ENCODE data around the gene CPSF3. TPM values are rescaled to one million over a fixed set of nuclear protein-coding genes. Genes with fewer than 3 reads are reported as not detected.
A peak's percentile ranks its signal among the peaks of the same experiment; 100 is the strongest.

The CPSF3 gene
- total RNA-seq, 4 donors from 2014 or later: 20.5 to 48.5 (median 29.2) TPM

DNA sequence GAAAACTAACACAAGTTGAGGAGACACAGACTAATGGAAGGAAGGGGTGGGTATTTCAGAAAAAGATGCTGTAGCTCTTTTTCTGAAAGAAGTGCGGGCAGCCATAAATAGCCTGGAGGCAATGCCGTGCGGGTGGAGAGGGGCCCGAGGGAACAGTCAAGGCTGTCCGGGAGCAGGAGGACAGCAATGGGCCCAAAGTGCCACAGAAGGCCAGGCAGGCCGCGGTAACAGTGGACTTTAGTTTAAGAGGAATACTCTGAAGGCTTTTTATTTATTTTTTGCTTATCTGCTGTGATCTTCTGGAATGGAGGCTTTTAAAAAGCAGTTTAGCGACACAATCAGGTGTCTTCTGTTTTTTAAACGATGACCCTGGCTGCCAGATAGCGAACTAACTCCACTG lies 3.0 kb upstream of the CPSF3 start:
- Histone ChIP-seq H3K27ac (no peak overlapping the region), H3K36me3 (peaks cover 9% of the 10 kb centered on the region), H3K27me3 (no peaks in the 10 kb centered on the region), H3K4me3 (no peak overlapping the region), H3K4me1 (peaks cover 36% of the 10 kb centered on the region), H3K9me3 (no peaks in the 10 kb centered on the region)
- 79% methylated on average over 10 of the region's 10 CpGs for WGBS
- DNase-seq (ENCODE audit: low spot score in 2 of 2): no peak
- TF ChIP-seq POLR2A (IDR thresholded peaks at IDR 0.05) (no peak), POLR2AphosphoS5 (IDR thresholded peaks at IDR 0.05) (no peak), EP300 (IDR thresholded peaks at IDR 0.05) (no peak)
- TF ChIP-seq, protein P1, sequence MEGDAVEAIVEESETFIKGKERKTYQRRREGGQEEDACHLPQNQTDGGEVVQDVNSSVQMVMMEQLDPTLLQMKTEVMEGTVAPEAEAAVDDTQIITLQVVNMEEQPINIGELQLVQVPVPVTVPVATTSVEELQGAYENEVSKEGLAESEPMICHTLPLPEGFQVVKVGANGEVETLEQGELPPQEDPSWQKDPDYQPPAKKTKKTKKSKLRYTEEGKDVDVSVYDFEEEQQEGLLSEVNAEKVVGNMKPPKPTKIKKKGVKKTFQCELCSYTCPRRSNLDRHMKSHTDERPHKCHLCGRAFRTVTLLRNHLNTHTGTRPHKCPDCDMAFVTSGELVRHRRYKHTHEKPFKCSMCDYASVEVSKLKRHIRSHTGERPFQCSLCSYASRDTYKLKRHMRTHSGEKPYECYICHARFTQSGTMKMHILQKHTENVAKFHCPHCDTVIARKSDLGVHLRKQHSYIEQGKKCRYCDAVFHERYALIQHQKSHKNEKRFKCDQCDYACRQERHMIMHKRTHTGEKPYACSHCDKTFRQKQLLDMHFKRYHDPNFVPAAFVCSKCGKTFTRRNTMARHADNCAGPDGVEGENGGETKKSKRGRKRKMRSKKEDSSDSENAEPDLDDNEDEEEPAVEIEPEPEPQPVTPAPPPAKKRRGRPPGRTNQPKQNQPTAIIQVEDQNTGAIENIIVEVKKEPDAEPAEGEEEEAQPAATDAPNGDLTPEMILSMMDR (IDR thresholded peaks at IDR 0.05): no peak

DNA sequence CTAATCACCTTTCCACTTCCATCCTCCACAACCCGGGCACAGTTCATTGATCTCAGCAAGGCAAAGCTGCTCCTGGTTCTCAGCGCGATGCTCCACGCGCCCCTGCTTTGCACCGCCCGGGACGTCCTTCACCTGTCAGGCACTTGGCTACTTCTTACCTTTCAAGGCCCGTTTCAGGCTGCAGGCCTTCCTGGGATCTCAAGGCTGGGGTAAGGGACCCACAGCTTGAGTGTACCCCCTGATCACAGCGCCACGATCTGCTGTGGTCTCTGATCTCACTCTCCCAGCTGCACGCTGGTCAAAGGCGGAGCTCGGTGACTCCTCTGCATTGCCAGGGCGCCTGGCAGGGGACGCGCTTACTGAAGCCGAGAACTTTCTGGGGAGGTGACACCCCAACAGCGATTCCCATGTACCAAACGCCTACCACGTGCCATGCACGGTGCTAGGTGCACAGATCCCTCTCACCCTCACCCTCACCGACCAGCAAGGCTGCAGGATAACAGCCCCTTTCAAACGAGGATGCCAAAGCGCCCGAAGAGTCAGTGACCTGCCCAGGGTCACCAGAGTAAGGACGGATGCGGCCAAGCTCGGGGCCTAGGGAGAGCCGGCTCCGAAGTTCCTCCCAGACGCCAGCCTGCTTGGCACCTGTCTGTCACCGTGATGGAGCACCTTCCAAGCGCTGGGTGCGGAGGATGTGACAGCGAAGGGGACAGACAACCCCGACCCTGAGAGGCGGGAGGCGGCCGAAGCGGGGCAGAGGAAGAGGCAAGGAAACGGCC lies 944 bp upstream of the CPSF3 start:
- H3K27me3 ChIP-seq: no peaks in the 10 kb centered on the region
- H3K27ac ChIP-seq: peak overlapping the region; percentile 89
- H3K36me3 ChIP-seq: no peaks in the 10 kb centered on the region
- no peak for TF ChIP-seq EP300 (IDR thresholded peaks at IDR 0.05)
- no peak for TF ChIP-seq POLR2AphosphoS5 (IDR thresholded peaks at IDR 0.05)
- TF ChIP-seq, protein P1 (IDR thresholded peaks at IDR 0.05): no peak
- no peak for TF ChIP-seq POLR2A (IDR thresholded peaks at IDR 0.05)
- 13% methylated on average over 22 of the region's 42 CpGs for WGBS
- DNase-seq (ENCODE audit: low spot score in 2 of 2): peak in 1 of 2 donors; percentile 74
- H3K4me3 ChIP-seq: peak overlapping the region; percentile 94
- H3K9me3 ChIP-seq: no peaks in the 10 kb centered on the region
- H3K4me1 ChIP-seq: peaks cover 38% of the 10 kb centered on the region

DNA sequence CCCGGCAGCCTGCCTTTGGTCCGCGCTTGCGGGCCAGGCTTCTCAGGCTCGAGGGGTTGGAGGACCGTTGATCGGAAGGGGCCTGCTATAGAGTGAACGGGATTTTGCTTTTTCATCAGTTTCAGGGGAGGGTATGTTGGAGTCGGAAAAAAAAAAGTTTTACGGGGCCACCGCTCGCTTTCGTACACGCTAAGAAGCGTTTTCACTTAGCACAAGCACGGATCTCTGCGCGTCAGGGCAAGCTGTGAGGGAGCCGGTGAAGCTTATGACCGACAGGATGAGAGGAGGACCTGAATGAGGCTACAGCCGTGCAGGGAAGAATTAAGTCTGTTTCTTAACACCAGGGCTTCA lies 443 bp downstream of the CPSF3 start:
- Histone ChIP-seq H3K9me3 (no peaks in the 10 kb centered on the region), H3K27ac (peak overlapping the region; percentile 89), H3K27me3 (no peaks in the 10 kb centered on the region), H3K4me1 (peaks cover 38% of the 10 kb centered on the region), H3K4me3 (peak overlapping the region; percentile 94), H3K36me3 (peaks cover 2% of the 10 kb centered on the region)
- 0% methylated on average over 19 of the region's 21 CpGs for WGBS
- DNase-seq (ENCODE audit: low spot score in 2 of 2): no peak
- TF ChIP-seq, protein P1 (IDR thresholded peaks at IDR 0.05): no peak
- TF ChIP-seq POLR2AphosphoS5 (IDR thresholded peaks at IDR 0.05) (no peak), EP300 (IDR thresholded peaks at IDR 0.05) (no peak), POLR2A (IDR thresholded peaks at IDR 0.05) (no peak)

DNA sequence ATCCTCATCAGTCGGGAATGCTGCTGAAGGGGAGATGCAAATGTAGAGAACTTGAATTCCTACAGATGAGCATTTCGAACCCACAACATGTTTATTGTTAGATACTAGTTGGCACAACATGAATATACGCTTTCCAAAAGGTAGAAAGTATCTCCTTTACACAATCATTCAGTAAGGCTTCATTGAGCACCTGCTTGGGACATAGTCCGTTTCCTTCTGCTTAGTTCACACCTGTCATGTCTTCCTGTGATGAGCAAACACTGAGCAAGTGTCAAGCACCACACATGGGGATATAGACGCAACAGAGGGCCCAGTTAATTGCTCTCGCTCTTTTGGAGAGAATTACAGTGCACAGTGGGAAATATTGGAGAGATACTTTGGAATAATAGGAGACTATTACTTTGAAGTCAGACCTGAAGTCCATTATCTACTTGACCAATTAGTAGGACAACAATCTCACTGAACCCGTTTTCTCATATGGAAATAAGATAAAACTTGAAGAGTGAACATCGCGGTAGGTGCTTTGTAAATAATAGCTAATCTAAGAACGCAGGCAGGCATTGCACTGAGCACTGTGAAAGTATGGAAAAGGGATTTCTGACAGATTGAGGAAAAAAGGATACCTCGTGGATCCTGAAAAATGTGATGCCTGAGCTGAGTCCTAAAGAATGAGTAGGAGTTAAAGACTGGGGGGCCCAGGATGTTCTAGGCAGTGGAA lies 1.2 kb downstream of the CPSF3 start:
- Histone ChIP-seq H3K27ac (no peak overlapping the region), H3K27me3 (no peaks in the 10 kb centered on the region), H3K36me3 (peaks cover 8% of the 10 kb centered on the region), H3K4me1 (peaks cover 38% of the 10 kb centered on the region), H3K9me3 (no peaks in the 10 kb centered on the region), H3K4me3 (peak overlapping the region; percentile 94)
- DNase-seq (ENCODE audit: low spot score in 2 of 2): no peak
- TF ChIP-seq POLR2A (IDR thresholded peaks at IDR 0.05): no peak
- TF ChIP-seq, protein P1 (IDR thresholded peaks at IDR 0.05): no peak
- no peak for TF ChIP-seq POLR2AphosphoS5 (IDR thresholded peaks at IDR 0.05)
- no peak for TF ChIP-seq EP300 (IDR thresholded peaks at IDR 0.05)
- WGBS: 67% methylated on average over 11 of the region's 11 CpGs

DNA sequence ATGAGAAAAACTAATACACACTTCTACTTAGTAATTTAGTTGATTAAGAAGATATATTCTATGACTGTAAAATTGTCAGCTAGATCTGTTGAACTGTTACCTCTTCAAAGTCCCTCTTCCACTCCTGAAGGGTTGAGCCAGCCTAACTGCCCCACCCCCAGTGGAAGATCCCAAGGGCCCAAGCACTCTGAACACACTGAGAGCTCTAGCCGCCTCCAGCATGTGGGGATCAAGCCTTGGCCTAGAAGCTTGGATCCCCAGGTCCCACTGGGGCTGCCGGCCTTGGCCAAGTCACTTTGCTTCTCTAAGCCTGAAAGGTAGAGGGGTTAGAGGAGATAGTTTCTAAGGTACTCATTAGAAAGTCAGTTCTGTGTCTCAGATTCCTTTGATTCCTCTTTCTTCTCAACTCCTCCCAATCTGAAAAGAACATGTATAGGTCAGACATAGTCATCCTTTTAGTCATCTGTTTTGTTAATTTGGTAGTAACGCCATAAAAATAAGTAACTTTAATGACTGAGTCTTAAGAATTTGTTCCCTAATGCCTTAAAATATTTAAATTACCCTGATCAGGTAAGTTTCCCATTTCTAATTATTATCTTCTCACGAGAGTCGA lies 5.6 kb downstream of the CPSF3 start:
- no peak for DNase-seq (ENCODE audit: low spot score in 2 of 2)
- TF ChIP-seq EP300 (IDR thresholded peaks at IDR 0.05): no peak
- TF ChIP-seq POLR2AphosphoS5 (IDR thresholded peaks at IDR 0.05): no peak
- no peak for TF ChIP-seq POLR2A (IDR thresholded peaks at IDR 0.05)
- TF ChIP-seq, protein P1 (IDR thresholded peaks at IDR 0.05): no peak
- 90% methylated on average over 5 of the region's 5 CpGs for WGBS
- H3K36me3 ChIP-seq: peaks cover 52% of the 10 kb centered on the region
- H3K9me3 ChIP-seq: no peaks in the 10 kb centered on the region
- H3K4me3 ChIP-seq: no peak overlapping the region
- H3K27me3 ChIP-seq: no peaks in the 10 kb centered on the region
- peaks cover 13% of the 10 kb centered on the region for H3K4me1 ChIP-seq
- H3K27ac ChIP-seq: no peak overlapping the region

Data from suprapubic skin (tissue), 4 donors.